ENCODE data around the gene IL21R.

Gene IL21R

DNA sequence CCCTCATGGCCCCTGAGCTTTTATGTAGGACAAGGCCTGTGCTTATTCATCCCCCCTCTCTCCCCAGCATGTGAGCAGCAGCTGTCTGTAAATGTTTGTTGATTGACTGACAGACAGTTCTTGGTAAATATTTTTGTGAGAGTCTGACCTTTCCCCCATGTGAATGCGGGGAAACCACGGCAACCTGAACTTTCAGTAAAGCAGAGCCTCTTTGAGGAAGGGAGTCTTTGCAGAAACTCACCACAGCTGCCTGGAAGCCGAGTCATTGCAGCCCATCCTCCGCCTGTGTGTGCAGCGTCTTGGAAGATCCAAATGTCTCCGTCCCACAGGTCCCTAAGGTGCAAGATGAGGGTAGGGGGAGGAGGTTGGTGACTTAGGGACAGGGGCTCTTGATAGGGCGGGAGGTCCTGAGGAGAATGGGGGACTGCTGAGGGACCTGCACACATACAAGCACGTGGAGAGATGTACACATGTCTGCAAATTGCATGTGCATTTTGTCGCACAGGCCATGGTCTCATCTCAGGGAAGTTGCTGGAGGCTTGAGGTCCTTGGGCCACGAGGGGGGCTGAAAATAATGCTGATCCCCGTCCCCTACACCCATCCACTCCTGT lies 23.0 kb upstream of the IL21R start:
- CTCF ChIA-PET = interaction anchor here (2.0 to 8.5 kb wide), 2 partner anchors 11 to 144 kb away, joined by 8 to 47 read pairs; no protein-coding TSS in a partner anchor
- TF ChIP-seq, protein P1, sequence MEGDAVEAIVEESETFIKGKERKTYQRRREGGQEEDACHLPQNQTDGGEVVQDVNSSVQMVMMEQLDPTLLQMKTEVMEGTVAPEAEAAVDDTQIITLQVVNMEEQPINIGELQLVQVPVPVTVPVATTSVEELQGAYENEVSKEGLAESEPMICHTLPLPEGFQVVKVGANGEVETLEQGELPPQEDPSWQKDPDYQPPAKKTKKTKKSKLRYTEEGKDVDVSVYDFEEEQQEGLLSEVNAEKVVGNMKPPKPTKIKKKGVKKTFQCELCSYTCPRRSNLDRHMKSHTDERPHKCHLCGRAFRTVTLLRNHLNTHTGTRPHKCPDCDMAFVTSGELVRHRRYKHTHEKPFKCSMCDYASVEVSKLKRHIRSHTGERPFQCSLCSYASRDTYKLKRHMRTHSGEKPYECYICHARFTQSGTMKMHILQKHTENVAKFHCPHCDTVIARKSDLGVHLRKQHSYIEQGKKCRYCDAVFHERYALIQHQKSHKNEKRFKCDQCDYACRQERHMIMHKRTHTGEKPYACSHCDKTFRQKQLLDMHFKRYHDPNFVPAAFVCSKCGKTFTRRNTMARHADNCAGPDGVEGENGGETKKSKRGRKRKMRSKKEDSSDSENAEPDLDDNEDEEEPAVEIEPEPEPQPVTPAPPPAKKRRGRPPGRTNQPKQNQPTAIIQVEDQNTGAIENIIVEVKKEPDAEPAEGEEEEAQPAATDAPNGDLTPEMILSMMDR (IDR thresholded peaks at IDR 0.05; ENCODE audit: insufficient read depth, low read length, missing control alignments) = no peak
- DNase-seq (ENCODE audit: low read depth, low spot score) = no peak
- no peak overlapping the region for H3K4me3 ChIP-seq (ENCODE audit: low read depth, low read length)
- POLR2A ChIA-PET = no interaction called here

DNA sequence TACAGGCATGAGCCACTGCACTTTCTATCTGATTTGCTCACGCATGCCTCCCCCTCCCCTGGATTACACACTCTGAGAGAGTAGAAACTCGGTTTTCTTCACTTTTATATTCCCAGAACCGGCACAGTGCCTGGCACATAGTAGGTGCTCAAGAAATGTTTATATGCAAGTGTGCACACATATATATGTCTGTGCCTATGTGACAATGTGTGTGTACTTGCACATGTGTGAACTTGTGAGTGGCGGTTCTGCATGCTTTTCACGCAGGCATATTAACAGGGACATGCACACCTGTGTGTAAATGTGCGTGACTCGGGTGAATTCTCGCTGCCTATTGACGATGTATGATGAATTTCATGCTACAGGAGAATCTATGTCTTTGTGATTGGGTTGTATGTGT lies 22.1 kb upstream of the IL21R start:
- ChIA-PET CTCF (interaction anchor here (8.5 kb wide), 1 partner anchor 12 kb away, joined by 47 read pairs; no protein-coding TSS in a partner anchor), POLR2A (no interaction called here)
- H3K4me3 ChIP-seq (ENCODE audit: low read depth, low read length) = no peak overlapping the region
- DNase-seq (ENCODE audit: low read depth, low spot score) = no peak
- TF ChIP-seq, protein P1 (IDR thresholded peaks at IDR 0.05; ENCODE audit: insufficient read depth, low read length, missing control alignments) = no peak

DNA sequence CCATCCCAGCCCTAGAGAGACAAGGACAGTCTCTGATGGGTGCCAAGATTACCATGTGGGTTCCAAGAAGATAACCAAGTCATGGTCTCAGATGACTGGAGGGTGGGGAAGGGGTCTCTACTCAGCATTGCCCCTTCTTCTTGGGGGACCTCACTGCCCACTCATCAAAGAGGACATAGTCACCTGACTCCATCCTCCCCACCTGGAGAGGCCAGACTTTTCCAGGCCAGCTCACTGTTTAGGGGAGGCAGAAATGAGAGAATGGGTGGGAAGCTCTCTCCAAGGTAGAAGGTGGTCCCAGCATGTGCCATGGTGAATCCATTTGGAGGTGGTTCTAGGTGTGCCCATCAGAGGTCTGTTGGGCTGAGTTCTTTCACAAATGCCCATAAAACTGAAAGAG lies 20.7 kb upstream of the IL21R start:
- DNase-seq (ENCODE audit: low read depth, low spot score) = no peak
- TF ChIP-seq, protein P1 (IDR thresholded peaks at IDR 0.05; ENCODE audit: insufficient read depth, low read length, missing control alignments) = no peak
- no peak overlapping the region for H3K4me3 ChIP-seq (ENCODE audit: low read depth, low read length)
- ChIA-PET CTCF (interaction anchor here (2.2 to 8.5 kb wide), 2 partner anchors 13 to 146 kb away, joined by 8 to 47 read pairs; no protein-coding TSS in a partner anchor), POLR2A (no interaction called here)

DNA sequence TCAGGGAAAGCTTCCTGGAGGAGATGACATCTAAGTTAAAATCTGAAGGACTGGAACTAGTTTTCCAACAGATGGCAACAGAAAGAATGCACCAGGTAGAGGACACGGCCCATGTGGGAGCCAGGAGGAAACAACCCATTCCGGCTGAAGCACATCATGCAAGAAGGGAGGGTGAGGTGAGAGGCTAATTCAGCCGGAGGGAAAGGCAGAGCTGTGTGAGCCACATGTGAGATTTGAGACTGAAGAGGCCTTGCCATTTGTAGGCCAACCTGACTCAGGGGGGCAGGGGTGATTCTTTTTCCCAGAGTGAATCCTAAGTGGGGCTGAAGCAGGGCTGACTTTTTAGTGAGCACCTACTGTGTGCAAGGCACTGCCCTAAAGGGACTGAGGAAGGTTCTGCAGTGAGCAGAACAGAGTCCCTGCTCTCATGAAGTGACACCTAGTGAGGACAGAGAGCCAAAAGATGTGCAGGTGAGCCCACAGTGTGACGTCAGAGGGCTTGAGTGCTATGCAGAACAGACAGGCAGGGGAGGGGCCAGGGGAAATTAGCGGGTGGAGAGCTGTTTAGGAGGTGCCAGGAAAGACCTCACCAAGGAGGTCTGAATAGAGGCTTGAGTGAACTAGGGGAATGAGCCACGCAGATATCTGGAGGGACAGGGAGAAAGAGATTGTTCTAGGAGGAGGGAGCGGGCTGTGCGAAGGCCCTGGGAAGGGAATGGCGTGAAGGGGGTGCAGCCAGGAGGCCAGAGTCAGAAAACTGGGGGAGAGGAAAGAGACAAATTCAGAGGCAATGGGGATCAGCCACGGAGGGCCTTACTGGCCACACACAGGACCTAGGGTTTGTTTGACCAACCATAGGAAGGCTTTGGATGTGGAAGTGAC lies 19.8 kb upstream of the IL21R start:
- no peak overlapping the region for H3K4me3 ChIP-seq (ENCODE audit: low read depth, low read length)
- DNase-seq (ENCODE audit: low read depth, low spot score) = no peak
- TF ChIP-seq, protein P1 (IDR thresholded peaks at IDR 0.05; ENCODE audit: insufficient read depth, low read length, missing control alignments) = no peak
- POLR2A ChIA-PET = no interaction called here
- CTCF ChIA-PET = interaction anchor here (2.2 to 8.5 kb wide), 2 partner anchors 14 to 147 kb away, joined by 8 to 47 read pairs; no protein-coding TSS in a partner anchor

DNA sequence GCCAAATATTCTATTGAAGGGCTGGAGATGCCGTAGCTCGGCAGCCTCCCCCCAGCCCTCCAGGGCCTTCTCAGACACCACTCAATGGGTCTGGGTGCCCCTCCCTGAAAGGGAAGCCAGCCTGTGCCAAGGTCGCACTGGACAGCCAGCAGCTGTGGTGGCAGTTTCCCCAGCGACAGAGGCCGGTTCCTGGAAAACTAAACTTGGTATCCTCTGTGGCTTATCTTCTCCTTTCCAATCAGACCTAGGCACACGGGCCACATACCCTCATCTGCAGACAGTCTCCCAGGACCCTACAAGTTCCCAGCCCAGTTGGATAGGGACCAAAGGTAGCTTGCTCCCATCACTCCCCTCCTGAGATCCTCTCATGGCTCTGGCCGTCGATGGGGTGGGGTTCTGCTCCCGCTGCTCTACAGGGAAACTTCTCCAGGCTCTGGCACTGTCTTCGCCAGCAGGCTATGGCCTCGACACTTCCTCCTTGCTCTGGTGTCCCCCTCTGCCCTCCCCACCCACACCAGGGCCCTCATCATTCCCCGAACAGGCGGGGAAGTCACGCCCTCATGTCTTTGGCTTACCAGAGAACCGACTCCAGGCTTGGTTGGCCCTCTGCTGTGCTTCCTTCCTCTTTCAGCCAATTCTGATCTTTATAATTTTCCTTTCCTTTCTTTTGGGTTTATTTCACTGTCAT lies 18.3 kb upstream of the IL21R start:
- DNase-seq (ENCODE audit: low read depth, low spot score) = no peak
- TF ChIP-seq, protein P1 (IDR thresholded peaks at IDR 0.05; ENCODE audit: insufficient read depth, low read length, missing control alignments) = no peak
- POLR2A ChIA-PET = no interaction called here
- no peak overlapping the region for H3K4me3 ChIP-seq (ENCODE audit: low read depth, low read length)
- CTCF ChIA-PET = interaction anchor here (0.9 to 1.5 kb wide), 3 partner anchors 8 to 17 kb away, joined by 3 to 7 read pairs (median 4); no protein-coding TSS in a partner anchor

All from AG04449 (cell line).